ENCODE results near the gene EVA1C.

- TF ChIP-seq EZH2phosphoT487 (IDR thresholded peaks at IDR 0.05; ENCODE audit: borderline replicate concordance, low read length): no peak
- TF ChIP-seq CTCF (conservative IDR thresholded peaks at IDR 0.05; ENCODE audit: low read depth, low read length): peak; percentile 76
- no peak for TF ChIP-seq EZH2 (IDR thresholded peaks at IDR 0.05; ENCODE audit: low read length, unreplicated experiment)
These were observed 2.3 kb downstream of the EVA1C start for GRCh38 chr21:32414579-32415358.
